Lower leg skin (tissue), 4 donors: ENCODE results near the gene TAF1B. TPM values are rescaled to one million over a fixed set of nuclear protein-coding genes. Genes with fewer than 3 reads are reported as not detected.

Experiments used
- DNase-seq, 2 donors: peaks; one replicate each; pipeline ENCODE4 v3.0.0-alpha.2; 2019; ENCODE audit warnings: low spot score in 2 of 2
- H3K4me3 ChIP-seq: fragments of 200-600 bp; sonication (generic); 2 replicates; pipeline ENCODE4 v1.5.1; 2017; ENCODE audit warnings: mild to moderate bottlenecking, low read depth; ENCODE audit not compliant: poor library complexity, severe bottlenecking
- POLR2A ChIP-seq, 2 donors: fragments of 450-650 bp; IDR thresholded peaks; one replicate each; pipeline ENCODE4 v1.6.1; 2016 to 2017; ENCODE audit warnings: antibody characterized with exemption in 2 of 2, mild to moderate bottlenecking in 1 of 2, moderate library complexity in 1 of 2
- WGBS, 2 donors: methylation state at CpG; one replicate each; pipeline ENCODE4 v1.1.5; 2018; 5-methylcytosine and 5-hydroxymethylcytosine counted together
- intact Hi-C: fragments of 100-400 bp; cut with DNase I; formaldehyde crosslinking; loops from one replicate; pipeline ENCODE4 v1.15.0; 2023; ENCODE audit warnings: low total_unique reads
- total RNA-seq, 4 donors: library from RNA; depleted of rRNA; stranded (reverse); fragments of >200 nt; gene quantifications; one replicate each; pipeline ENCODE4 v1.1.0, GENCODE V29; 2016
- TF ChIP-seq, protein P1 (sequence below), 3 donors: fragments of 450-650 bp; IDR thresholded peaks; one replicate each; pipeline ENCODE4 v1.5.1; 2016; ENCODE audit warnings: antibody characterized with exemption in 3 of 3, mild to moderate bottlenecking in 3 of 3, moderate library complexity in 2 of 3

Gene TAF1B
- total RNA-seq, 4 donors from 2014 or later = 11.2 to 26.9 (median 20.1) TPM

- H3K4me3 ChIP-seq = no peak overlapping the region
- intact Hi-C loops = no loop called here
- TF ChIP-seq, protein P1, sequence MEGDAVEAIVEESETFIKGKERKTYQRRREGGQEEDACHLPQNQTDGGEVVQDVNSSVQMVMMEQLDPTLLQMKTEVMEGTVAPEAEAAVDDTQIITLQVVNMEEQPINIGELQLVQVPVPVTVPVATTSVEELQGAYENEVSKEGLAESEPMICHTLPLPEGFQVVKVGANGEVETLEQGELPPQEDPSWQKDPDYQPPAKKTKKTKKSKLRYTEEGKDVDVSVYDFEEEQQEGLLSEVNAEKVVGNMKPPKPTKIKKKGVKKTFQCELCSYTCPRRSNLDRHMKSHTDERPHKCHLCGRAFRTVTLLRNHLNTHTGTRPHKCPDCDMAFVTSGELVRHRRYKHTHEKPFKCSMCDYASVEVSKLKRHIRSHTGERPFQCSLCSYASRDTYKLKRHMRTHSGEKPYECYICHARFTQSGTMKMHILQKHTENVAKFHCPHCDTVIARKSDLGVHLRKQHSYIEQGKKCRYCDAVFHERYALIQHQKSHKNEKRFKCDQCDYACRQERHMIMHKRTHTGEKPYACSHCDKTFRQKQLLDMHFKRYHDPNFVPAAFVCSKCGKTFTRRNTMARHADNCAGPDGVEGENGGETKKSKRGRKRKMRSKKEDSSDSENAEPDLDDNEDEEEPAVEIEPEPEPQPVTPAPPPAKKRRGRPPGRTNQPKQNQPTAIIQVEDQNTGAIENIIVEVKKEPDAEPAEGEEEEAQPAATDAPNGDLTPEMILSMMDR (IDR thresholded peaks at IDR 0.05) = no peak
- no peak for TF ChIP-seq POLR2A (IDR thresholded peaks at IDR 0.05)
- DNase-seq = no peak
- 68 to 73% methylated on average over 7 of the region's 7 CpGs for WGBS, 2 donors
Measured at GRCh38 chr2:9964334-9964980, 121.2 kb downstream of the TAF1B start.

- intact Hi-C loops = no loop called here
- no peak overlapping the region for H3K4me3 ChIP-seq
- no peak for DNase-seq
- TF ChIP-seq, protein P1 (IDR thresholded peaks at IDR 0.05) = no peak
- no peak for TF ChIP-seq POLR2A (IDR thresholded peaks at IDR 0.05)
- 84 to 88% methylated on average over 8 of the region's 8 CpGs for WGBS, 2 donors
Measured at GRCh38 chr2:9965119-9965822, 122.0 kb downstream of the TAF1B start.

DNA sequence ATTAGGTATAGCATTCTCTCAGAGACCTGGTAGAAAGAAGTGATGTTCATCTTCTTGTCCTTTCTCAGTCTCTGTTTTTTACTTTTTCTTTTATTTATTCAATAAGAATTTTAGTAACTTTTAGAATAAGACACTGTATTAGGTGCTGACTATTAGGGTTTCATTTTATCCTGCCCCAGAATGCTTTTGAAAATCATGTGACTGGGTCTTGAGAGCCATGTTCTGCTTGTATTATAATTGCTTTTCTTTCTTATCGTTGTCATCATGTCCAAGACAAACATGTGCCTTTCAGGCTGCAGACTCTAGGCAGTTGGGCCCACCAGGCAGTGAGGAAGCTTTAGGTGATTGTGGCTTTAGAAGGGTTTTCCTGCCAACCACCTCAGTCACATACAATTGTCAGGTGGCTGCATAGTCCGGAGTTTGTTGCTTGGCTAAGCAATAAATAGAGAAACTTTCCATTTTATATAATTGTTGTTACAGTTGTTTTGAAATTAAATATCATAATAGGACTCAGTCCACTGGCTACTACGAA, 123.3 kb downstream of the TAF1B start:
- H3K4me3 ChIP-seq = no peak overlapping the region
- intact Hi-C loops = no loop called here
- TF ChIP-seq, protein P1 (IDR thresholded peaks at IDR 0.05) = no peak
- no peak for TF ChIP-seq POLR2A (IDR thresholded peaks at IDR 0.05)
- WGBS, 2 donors = 70 to 78% methylated on average over 3 of the region's 3 CpGs
- DNase-seq = no peak

DNA sequence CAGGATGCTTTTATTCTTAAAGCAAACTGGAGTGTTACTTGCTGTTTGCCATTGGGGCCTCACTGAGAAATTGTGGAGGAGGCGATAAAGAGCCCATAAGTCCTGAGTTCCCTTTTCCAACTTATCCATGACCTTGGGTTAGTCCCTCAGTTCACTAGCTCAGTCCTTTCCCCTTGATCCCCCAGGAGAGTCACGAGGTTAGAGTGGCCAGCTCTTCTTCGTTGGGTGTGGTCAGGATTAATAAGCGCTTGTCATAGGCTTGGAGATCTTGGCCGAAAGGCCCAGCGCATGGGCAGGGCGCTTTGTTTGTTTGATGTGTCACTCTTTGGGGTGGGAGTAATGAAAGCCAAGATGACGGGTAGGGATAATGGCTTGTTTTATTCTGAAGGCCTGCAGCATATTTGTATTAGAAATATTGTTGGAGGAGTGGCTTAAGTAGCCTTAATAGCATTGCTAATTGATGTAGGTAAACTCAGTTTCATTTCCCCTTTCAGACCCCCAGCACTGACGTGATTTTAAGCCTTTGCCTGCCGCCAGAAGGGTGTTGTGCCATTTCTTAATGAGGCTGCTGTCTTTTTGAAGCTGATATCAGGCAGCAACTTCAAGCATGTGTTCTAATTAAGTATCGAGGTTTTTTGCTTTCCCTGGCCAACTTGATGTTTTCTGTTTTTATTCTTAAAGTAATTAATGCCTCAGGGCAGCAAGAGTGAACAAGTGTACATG, 123.9 kb downstream of the TAF1B start:
- intact Hi-C loops = no loop called here
- 77 to 78% methylated on average over 11 of the region's 11 CpGs for WGBS, 2 donors

More for the DNA sequence above, 123.9 kb downstream of the TAF1B start:
- no peak for DNase-seq
- TF ChIP-seq, protein P1 (IDR thresholded peaks at IDR 0.05) = no peak
- TF ChIP-seq POLR2A (IDR thresholded peaks at IDR 0.05) = no peak
- H3K4me3 ChIP-seq = no peak overlapping the region
